ENCODE results near the gene PDE10A.
"Not testable (repeated sequence)": the region's sequence is repeated elsewhere in the genome, so short reads cannot be mapped to it uniquely, and the experiment has no call there.

PDE10A gene

DNA sequence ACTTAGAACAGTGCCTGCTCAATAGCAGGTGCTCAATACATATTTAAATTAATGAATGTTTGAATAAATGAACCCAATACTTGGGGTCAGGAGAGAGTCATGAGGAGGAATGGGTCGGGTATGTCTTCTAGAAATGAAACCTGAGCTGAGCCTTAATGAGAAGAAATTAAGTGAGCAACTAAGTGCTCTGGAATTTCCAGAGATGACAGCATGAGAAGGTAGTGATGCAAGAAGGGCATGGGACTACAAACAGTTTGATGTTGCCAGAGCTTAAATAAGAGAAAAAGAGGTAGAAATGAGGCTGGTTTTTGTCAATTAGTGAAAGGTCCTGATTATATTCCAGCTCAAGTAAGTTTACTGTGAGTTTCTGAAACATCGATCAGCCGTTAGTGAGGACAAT is 82.9 kb downstream of the PDE10A start:
- DNase-seq: no peak

DNA sequence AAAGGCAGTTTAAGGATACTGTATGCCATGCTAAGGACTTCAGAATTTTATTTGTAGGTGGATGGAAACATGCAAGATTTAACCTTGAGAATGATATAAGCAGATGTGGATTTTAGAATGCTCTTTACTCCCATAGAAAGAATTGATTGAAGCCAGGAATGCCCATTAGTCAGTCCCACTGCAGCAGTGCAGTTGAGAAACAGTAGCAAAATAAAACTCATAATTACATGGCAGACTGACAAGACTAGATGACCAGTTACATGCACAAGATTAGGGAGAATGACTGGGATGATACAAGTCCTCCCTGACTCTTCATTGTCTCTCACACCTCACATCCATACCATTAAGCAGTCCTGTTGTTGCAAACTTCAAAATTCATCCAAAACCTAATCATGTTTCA is 83.9 kb downstream of the PDE10A start:
- DNase-seq: no peak

DNA sequence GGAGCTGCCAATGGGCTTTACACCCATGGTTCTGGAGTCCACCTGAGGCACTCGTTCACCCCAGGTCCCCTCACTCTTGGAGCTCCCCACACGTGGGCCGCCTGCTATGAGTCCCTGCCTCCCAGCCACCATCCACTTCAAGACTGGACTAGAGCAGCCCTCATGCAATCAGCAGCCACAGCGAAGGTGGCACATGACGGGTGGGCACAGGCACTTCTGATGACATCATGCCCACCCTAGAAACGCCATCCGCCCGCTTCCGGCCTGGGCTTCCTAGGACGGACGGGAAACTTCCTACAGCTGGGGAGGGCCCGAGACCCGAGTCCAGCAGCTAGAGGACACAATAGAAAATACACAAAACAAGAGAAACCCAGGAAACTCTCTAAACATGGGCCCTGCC is 85.5 kb downstream of the PDE10A start:
- no peak for DNase-seq

DNA sequence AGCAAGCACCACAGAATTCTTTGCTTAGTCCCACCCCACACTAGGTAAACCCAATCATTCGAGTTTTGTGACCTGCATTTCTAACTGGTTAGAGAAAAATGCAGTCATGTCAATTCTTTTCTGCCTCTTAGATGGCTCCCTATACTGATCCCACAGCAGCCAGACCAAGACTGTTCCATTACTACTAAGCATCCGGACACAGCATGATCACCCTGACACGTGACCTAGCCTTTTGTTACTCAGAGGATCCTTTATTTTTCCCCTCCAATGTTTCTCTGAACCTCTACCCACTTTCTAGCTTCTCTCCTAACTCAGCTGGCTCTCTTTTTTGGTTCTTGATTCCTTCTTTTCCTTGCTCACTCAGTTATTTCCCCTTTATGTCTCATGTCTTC is 87.9 kb downstream of the PDE10A start:
- no peak for DNase-seq

DNA sequence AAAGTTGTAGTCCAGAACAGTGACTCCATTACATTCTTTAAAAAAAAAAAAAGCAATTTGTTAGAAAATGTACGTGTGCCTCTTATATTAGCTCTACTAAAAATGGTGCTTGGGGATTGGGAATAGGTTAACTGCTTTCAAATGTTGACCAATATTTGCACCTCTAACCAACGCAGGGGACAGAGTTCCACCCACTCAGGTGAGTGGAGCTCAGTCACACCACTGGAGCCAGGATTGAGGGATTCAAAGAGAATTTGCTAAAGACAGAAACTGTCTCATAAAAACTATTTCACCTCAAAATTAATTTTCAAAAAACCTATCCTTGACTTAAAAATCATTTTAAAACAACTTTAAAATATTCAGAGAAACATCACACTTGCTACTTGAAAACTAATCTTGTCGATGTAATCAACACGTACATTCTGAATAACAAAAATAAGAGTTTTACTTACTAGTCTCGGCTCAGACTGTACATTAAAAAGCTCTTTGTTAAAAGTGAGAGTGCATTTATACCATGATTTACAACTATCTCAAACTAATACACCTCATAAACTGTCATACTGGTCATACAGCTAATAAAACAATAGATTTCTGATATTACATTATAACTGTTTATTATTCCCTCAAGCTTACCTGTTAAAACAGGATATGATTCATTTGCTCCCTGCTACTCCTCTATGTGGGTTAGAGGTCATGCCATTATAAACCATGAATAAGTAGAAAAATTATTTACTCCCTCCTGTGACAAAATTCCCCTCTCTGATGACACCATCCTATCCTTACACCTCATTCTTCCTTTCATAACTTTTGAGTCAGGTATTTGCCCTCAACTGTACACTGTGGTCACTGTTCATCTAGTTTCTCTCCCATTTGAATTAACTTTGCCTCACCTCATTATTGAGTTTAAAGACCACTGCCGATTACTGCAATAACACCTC is 88.6 kb downstream of the PDE10A start:
- DNase-seq: no peak

DNA sequence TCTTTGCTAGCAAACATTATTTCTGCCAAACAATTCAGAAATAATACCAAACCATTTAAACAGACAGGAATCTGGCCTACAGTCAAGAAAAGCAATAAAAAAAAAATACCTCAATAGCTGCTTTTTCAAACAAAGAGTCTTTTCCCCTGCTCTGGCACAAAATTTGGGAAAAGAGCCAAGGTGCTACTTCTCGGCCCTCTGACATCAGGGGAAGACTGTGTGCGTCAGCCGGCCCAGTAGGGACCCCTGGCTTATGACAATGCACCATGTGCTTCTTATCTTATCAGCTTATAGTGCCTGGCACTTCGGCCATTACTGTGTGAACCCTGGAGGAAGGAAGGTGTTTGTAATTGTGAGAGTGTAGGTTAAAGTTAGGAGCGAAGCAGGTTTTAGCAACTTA is 89.4 kb downstream of the PDE10A start:
- DNase-seq: no peak

DNA sequence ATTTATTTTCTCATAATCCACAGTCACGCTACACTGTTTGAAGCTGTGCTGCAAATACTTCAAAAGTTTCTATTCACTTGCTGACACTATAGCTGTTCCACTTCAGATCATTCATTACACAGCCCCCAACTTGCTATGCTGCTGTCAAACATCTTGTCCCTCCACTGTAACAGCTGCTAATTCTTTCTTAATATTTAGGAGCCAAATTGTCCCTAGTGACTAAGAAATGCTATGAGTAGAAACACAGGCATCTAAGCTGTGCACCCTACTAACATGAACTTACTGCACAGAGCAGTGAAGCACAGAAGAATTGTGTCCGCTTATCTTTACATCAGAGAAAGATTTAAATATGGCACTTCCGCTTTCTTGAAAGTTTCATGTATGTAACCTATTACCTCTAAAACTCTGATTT is 91.3 kb downstream of the PDE10A start:
- DNase-seq: no peak

DNA sequence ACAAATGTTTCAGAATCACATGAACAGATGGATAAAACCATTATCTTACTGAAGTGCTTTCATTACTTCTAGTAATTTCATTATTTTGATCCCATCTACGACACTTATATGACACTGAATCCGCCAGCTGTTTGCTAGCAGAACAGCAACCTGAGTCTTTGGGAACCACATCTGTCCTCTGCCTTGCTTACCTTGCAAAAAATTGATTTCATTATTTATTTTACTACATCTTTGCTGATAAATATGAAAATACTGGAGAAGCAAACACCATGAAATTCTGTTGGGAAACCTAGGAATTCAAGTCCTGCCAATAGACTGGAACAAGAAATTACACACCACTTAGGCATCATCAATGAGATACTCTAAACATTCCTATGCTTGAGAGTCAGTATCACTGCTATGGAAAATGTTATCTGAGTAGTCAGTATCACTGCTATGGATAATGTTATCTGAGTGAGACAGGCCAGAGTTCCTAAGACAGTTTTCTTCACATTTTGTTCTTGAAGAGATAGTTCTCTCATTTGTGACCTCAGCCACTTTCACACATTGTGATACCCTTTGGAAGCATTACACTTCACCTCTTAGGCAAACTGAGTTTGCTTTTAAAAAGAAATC is 91.9 kb downstream of the PDE10A start:
- DNase-seq: no peak

DNA sequence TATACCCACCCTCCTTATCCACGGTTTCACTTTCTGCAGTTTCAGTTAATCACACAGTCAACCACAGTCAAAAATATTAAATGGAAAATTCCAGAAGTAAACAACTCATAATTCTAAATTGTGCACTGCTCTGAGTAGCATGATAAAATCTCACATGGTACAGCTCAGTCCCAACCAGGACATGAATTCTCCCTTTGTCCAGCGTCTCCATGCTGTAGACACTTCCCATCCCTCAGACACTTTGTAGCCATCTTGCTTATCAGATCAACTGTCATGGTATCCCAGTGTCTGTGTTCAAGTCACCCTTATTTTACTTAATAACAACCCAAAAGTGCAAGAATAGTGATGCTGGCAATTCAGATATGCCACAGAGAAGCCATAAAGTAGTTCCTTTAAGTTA is 94.7 kb downstream of the PDE10A start:
- DNase-seq: no peak

DNA sequence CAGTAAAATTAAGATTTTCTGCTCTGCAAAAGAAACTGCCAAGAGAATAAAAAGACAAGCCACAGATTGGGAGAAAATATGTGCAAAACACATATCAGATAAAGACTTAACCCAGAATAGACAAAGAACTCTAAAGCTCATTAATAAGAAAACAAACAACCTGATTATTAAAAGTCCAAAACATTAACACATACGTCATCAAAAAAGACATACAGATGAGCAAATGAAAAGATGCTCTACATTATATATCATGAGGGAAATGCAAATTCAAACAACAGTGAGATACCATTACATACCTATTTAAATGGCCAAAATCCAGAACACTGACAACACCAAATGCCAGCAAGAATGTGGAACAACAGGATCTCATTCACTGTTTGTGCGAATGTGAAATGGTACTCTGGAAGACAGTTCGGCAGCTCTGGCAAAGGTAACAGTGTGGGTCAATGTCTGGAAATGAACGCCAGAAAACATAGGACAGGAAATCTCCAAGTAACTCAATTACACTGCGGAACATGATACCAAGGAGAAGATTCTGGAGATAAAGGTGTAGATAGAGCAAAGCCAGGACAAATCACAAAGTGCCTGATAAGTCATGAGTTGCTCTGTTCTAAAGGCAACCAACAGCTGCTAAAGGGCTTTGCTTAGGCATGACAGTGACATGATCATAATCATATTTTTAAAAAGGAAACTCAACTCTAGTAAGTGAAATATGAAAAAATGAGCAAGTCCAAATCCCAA is 96.8 kb downstream of the PDE10A start:
- DNase-seq: no peak

DNA sequence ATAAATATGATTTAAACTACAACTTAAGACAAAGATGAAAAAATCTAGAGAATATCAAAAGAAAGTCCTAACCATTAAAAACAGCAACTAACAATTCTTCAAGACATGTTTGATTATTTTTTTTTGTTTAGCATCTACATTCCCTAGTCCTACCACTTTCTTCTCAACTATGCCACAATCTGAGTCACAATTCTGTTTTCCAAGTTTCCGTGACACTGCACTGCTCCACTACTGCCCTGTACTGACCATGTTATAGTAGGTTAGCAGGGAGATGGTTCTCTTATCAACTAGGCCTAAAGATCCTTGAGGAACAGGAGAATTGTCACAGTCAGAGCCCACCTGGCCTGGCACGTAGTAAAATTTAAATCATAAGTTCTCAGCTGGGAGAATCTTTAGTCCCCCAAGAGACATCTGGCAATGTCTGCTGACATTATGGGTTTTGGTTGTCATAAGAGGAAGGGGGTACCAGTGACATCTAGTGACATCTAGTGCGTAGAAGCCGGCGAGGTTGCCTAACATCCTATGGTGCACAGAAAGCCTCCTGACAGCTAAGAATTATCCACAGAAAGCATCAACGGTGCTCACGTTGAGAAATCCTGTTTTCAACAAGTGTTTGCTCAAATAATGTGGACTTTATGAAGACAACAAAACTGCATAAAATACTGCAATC is 100.5 kb downstream of the PDE10A start:
- DNase-seq: no peak

DNA sequence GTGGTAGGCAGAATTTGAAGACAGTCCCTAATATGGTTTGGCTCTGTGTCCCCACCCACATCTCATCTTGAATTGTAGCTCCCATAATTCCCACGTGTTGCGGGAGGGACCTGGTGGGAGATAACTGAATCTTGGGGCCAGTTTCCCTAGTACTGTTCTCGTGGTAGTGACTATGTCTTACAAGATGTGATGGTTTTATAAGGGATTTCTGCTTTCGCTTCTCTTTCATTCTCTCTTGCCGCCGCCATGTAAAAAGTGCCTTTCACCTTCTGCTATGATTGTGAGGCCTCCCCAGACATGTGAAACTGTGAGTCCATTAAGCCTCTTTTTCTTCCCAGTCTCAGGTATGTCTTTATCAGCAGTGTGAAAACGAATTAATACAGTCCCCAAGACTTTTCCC is 103.4 kb downstream of the PDE10A start:
- no peak for DNase-seq

DNA sequence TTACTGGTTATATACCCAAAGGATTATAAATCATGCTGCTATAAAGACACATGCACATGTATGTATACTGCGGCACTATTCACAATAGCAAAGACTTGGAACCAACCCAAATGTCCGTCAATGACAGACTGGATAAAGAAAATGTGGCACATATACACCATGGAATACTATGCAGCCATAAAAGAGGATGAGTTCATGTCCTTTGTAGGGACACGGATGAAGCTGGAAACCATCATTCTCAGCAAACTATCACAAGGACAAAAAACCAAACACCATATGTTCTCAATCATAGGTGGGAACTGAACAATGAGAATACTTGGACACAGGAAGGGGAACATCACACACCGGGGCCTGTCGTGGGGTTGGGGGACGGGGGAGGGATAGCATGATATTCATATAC is 104.9 kb downstream of the PDE10A start:
- not testable (repeated sequence) for DNase-seq

DNA sequence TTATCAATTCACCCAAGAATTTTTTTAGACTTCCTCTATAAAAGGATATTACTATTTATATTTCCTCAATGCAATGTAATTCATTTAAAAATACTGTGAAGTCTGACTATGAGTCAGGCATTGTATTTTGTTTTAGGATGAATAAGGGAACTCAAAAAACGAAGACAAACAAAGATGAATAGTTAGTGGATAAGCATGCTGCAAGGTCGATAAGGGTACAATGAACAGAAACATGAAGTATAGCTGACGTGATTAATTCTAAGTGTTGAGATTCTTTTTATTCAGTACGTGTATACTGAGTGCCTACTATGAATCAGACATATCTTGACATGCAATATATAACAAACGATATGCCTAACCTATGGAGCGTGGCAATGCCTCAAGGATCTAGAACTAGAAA is 105.4 kb downstream of the PDE10A start:
- DNase-seq: no peak

DNA sequence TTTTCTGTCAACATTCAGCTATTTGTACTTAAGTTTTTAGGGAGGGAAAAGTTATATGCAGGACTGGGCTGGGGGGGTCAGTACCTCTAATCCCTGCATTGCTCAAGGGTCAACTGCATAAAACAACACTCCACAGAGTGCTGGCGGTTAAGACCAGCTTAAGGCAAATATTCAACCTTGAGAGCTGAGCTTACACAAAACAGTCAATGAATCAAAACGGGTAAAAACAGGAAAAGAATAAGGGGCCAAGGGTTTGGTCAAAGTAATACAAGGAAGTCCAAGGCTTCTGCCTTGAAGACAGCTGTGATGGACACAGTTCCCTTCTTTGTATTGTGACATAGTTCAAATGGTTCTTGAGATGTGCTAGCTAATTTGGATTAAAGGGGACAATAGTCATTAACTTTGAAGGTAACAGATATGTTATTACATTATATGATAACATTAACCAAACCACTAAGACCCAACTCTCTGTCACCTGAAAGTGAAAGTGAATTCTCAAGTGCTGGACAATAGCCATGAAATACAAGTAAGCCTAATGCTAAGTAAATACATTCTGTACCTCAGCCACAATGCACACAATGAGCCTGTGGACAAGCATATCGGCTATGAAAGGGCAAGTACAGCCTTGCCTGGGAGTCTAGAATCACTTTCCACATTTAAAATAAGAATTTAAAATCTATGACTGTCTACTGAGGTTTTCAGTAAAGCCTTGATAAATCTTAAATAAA is 106.8 kb downstream of the PDE10A start:
- no peak for DNase-seq

DNA sequence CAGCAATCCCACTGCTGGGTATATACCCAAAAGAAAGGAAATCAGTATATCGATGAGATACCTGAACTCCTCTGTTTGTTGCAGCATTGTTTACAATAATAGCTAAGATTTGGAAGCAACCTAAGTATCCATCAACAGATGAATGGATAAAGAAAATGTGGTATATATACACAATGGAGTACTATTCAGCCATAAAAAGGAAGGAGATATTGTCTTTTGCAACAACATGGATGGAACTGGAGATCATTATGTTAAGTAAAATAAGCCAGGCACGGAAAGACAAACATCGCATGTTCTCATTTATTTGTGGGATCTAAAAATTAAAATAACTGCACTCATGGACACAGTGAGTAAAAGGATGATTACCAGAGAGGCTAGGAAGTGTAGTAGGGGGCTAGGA is 108.4 kb downstream of the PDE10A start:
- not testable (repeated sequence) for DNase-seq

DNA sequence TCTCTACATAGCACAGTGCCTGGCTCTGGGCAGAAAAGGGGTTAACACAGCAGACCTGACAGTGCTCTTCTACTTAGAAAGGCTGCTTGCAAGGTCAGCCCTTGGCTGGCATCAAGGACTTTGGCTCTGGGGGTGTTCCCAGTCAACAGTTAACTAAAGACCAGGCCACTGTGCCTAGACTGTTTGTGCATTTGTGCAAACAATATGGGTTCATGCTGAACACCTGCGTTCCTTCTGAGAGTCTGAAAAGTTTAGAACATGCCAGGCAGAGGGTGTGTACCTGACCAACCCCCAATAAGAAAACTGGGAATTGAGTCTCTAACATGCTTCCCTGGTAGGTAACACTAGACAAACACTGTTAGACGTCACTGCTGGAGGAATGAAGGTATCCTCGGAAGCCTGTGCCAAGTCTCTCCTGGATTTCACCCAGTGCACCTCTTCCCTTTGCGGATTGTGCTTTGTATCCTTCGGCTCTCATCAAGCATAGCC is 110.7 kb downstream of the PDE10A start:
- no peak for DNase-seq

DNA sequence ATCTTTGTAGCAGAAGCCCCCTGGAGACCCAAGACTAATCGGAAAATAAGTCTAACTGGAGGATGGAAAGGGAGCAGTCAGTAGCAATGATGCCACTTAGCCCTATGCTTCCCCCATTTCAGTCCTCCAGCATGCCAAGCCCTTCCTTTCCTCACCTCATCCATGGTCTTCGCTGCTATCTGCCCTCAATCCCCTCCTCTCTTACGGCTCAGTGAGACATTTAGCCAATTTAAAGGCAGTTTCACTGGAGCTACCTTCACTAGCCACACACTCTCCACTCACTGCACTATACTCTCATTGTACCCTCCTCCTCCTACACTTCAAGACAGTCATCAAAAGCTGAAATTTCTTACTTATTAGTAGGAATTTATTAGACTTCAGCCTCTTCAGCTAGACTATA is 111.2 kb downstream of the PDE10A start:
- DNase-seq: no peak

DNA sequence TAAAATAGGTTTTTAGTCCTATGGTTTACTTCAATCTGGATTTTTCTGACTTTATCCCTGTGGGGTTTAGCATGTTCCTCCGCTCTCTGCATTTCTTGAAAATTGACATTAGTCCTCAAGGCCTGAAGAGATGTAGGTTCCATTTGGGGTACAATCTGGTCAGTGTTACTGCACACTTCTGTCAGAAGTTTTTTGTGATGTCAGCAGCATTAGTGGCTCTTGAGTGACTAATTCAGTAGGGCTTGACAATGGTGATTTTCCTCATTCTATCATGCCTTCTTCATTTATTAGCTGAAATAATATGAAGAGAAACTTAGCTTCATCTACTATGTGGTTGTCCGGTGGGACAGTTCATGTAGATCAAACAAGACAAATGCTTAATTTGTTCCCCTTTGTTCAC is 114.6 kb downstream of the PDE10A start:
- DNase-seq: no peak

DNA sequence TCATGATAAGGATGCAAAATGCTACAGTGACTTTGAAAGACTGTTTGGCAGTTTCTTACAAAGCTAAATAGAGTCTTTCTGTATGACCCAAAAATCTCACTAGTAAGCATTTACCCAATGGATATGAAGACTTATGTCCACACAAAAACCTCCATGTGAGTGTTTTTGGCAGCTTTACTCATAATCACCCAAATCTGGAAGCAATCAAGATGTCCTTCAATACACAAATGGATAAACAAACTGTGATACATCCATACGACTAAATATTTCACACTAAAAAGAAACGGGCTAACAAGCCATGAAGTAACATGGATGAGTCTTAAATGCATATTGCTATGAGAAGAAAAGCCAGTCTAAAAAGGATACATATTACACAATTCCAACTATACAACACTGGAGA is 117.2 kb downstream of the PDE10A start:
- DNase-seq: no peak

DNA sequence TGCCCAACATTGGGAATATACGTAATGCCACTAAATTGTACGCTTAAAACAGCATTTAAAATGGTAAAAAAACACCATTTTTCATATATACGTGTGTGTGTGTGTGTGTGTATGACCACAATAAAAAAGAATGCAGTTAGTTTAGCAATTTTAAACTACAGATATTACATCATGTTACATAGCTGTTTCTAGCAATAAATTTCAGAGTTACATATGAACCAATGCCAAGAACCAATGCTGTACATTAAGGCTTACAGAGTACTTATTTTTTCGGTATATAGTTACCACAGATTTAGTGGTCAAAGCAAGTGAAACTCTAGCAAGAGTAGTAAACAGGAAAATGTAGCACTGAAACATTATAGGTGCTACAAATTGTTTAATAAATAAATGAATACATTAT is 119.3 kb downstream of the PDE10A start:
- no peak for DNase-seq

DNA sequence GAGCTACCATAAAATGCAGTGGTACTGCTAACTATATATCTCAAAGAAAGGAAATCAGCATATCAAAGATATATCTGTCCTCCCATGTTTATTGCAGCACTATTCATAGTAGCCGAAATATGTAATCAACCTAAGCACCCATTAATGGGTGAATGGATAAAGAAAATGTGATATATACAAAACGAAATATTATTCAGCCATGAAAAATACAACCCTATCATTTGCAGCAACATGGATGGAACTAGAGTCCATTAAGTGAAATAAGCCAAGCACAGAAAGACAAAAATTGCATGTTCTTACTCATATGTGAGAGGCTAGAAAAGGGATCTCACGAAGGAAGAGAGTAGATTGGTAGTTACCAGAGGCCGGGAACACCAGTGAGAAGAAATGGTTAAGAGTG is 126.1 kb downstream of the PDE10A start:
- no peak for DNase-seq

Measured in inflammatory macrophage treated with lipopolysaccharide for 4 hours (primary cell).